K562 (cell line): ENCODE measurements around the gene RGS14. TPM values are rescaled to one million over a fixed set of nuclear protein-coding genes. Genes with fewer than 3 reads are reported as not detected.
A peak's percentile ranks its signal among the peaks of the same experiment; 100 is the strongest.

ENCODE experiments used
- ATF4 ChIP-seq: fragments of 450-650 bp; formaldehyde crosslinking; IDR thresholded peaks from 2 replicates; pipeline ENCODE4 v1.4.0; 2022; ENCODE audit warnings: mild to moderate bottlenecking, moderate library complexity
- BHLHE40 ChIP-seq: IDR thresholded peaks from 2 replicates; pipeline ENCODE4 v1.6.1; 2011; ENCODE audit warnings: low read length, improper control_type of control experiment
- CBX1 ChIP-seq: sonication (generic); IDR thresholded peaks from 2 replicates; pipeline ENCODE4 v1.6.1; 2016; ENCODE audit warnings: antibody characterized with exemption, low read depth, mild to moderate bottlenecking
- CCNT2 ChIP-seq: IDR thresholded peaks from 2 replicates; pipeline ENCODE4 v1.6.1; 2011; ENCODE audit warnings: borderline replicate concordance, low read depth, mild to moderate bottlenecking, moderate library complexity, mixed read lengths, low read length; ENCODE audit not compliant: insufficient read length; ENCODE audit errors: extremely low read depth
- CSDE1 ChIP-seq, 2 experiments: fragments of 450-650 bp; IDR thresholded peaks; 2 replicates each; pipeline ENCODE4 v1.6.1; 2016; ENCODE audit warnings: mild to moderate bottlenecking in 1 of 2
- DACH1 ChIP-seq: fragments of 450-650 bp; IDR thresholded peaks from 2 replicates; pipeline ENCODE4 v1.6.1; 2018; ENCODE audit not compliant: partially characterized antibody
- HMG20B ChIP-seq: fragments of 250-450 bp; sonication (Bioruptor Pico); IDR thresholded peaks from 2 replicates; pipeline ENCODE4 v1.5.0; 2021; ENCODE audit warnings: mild to moderate bottlenecking
- KDM5B ChIP-seq: fragments of 200-600 bp; sonication (generic); IDR thresholded peaks from 2 replicates; pipeline ENCODE4 v1.6.1; 2012; ENCODE audit warnings: low read depth, mild to moderate bottlenecking, moderate library complexity, low read length, control low read depth, inconsistent platforms; ENCODE audit not compliant: insufficient replicate concordance
- MITF ChIP-seq: IDR thresholded peaks from 2 replicates; pipeline ENCODE4 v1.6.1; 2014; ENCODE audit warnings: antibody characterized with exemption
- MYC ChIP-seq, 2 experiments: fragments of 250-450 bp in 1 of 2; sonication (Bioruptor Pico) in 1 of 2; IDR thresholded peaks; 2 replicates each; pipeline versions ENCODE4 v1.5.1 to v1.6.1; 2012 to 2021; ENCODE audit warnings: low read depth in 2 of 2, borderline replicate concordance in 1 of 2, improper control_type of control experiment in 1 of 2, low read length in 1 of 2, mild to moderate bottlenecking in 1 of 2, moderate library complexity in 1 of 2
- RB1 ChIP-seq: fragments of 450-650 bp; IDR thresholded peaks from 2 replicates; pipeline ENCODE4 v1.6.1; 2017; ENCODE audit warnings: low read depth, mild to moderate bottlenecking
- SUPT5H ChIP-seq: fragments of 450-650 bp; IDR thresholded peaks from 2 replicates; pipeline ENCODE4 v1.6.1; 2016
- USF1 ChIP-seq: sonication (generic); formaldehyde crosslinking; IDR thresholded peaks from 2 replicates; pipeline ENCODE4 v1.9.0; 2022; ENCODE audit warnings: mild to moderate bottlenecking, missing genetic modification reagents
- YBX1 ChIP-seq: fragments of 450-650 bp; IDR thresholded peaks from 2 replicates; pipeline ENCODE4 v1.7.1; 2016; ENCODE audit warnings: mild to moderate bottlenecking
- ZFPM2 ChIP-seq: fragments of 250-450 bp; sonication (Bioruptor Pico); IDR thresholded peaks from 2 replicates; pipeline ENCODE4 v1.5.1; 2022; ENCODE audit warnings: mild to moderate bottlenecking
- ZNF217 ChIP-seq: sonication (generic); formaldehyde crosslinking; IDR thresholded peaks from 2 replicates; pipeline ENCODE4 v1.8.0; 2022; ENCODE audit warnings: mild to moderate bottlenecking, missing genetic modification reagents
- ZNF280A ChIP-seq: fragments of 450-650 bp; IDR thresholded peaks from 2 replicates; pipeline ENCODE4 v1.6.1; 2018; ENCODE audit warnings: mild to moderate bottlenecking, low read depth; ENCODE audit not compliant: partially characterized antibody
- ZNF316 ChIP-seq: fragments of 450-650 bp; IDR thresholded peaks from 2 replicates; pipeline ENCODE4 v1.6.1; 2016
- ZNF398 ChIP-seq: fragments of 250-450 bp; sonication (Bioruptor Pico); IDR thresholded peaks from 2 replicates; pipeline ENCODE4 v1.8.0; 2021; ENCODE audit warnings: moderate library complexity, mild to moderate bottlenecking, inconsistent platforms
- ZNF586 ChIP-seq: fragments of 450-650 bp; formaldehyde crosslinking; conservative IDR thresholded peaks from 2 replicates; pipeline ENCODE4 v1.4.0; 2020; ENCODE audit warnings: mild to moderate bottlenecking, moderate library complexity
- polyA plus RNA-seq, 8 experiments: library from polyadenylated mRNA; depleted of rRNA in 4 of 8; stranded (reverse) in 5 of 8; unstranded in 3 of 8; fragments of >200 nt; fragmentation: Nextera tagmentation in 2 of 8; fragmentation: Illumina TruSeq in 1 of 8; extraction: Ambion mirVana in 2 of 8; extraction: Trizol in 1 of 8; gene quantifications; 2 replicates each; pipeline versions ENCODE4 v1.2.1 to v1.2.3, GENCODE V29; 2011 to 2014; ENCODE audit warnings: inconsistent platforms in 1 of 8, missing spikeins in 1 of 8
- total RNA-seq, 7 experiments: library from RNA; depleted of rRNA in 6 of 7; stranded (reverse); fragments of >200 nt in 6 of 7; fragmentation: Illumina TruSeq in 2 of 7; extraction: Trizol in 2 of 7; gene quantifications; 2 replicates each; pipeline versions ENCODE4 v1.2.1 to v1.2.3, GENCODE V29; 2011 to 2021; ENCODE audit warnings: low replicate concordance in 1 of 7

Gene RGS14
- total and polyA plus RNA-seq, 9 of the 15 experiments (the other 6 are each of a cell fraction or from before 2014, with no cell fraction given): 0.28 to 75.9 (median 34.5) TPM

GRCh38 chr5:177311723-177312648, 45.7 kb upstream of the RGS14 start, which contains the start of gene MXD3 (continued):
- peak; percentile 72 for TF ChIP-seq KDM5B
- TF ChIP-seq ATF4 (CRISPR knock-in tag): no peak
- TF ChIP-seq SUPT5H: peak; percentile 73
- no peak for TF ChIP-seq ZNF217
- peak; percentile 100 for TF ChIP-seq MYC (IDR thresholded peaks at IDR 0.05; ENCODE audit: low read depth, low read length)
- peak; percentile 89; the same call in 1 of the 2 replicates for TF ChIP-seq MYC (CRISPR knock-in tag; IDR thresholded peaks at IDR 0.05; ENCODE audit: borderline replicate concordance, low read depth)
- TF ChIP-seq MITF: no peak
- TF ChIP-seq ZNF280A: no peak
- TF ChIP-seq ZNF586 (CRISPR knock-in tag): no peak
- no peak for TF ChIP-seq HMG20B
- TF ChIP-seq ZNF398 (CRISPR knock-in tag): no peak
- TF ChIP-seq USF1 (CRISPR knock-in tag): peak; percentile 91
- no peak for TF ChIP-seq ZFPM2
- no peak for TF ChIP-seq CSDE1 (IDR thresholded peaks at IDR 0.05)
- TF ChIP-seq YBX1: no peak
- no peak for TF ChIP-seq ZNF316
- peak; percentile 16 for TF ChIP-seq CCNT2
- 0 out of 2 replicates have a peak, but pooled peaks have one; percentile 4 for TF ChIP-seq CBX1
- no peak for TF ChIP-seq DACH1
- TF ChIP-seq BHLHE40: peak; percentile 83; the same call in 1 of the 2 replicates
- TF ChIP-seq RB1: peak; percentile 82; the same call in 1 of the 2 replicates
